OCI-LY1 (cell line): ENCODE data around the gene TSHZ3.

Source experiments
- H2AFZ ChIP-seq: fragments of 200-600 bp; sonication (generic), shearing (Covaris generic); 2 replicates; pipeline ENCODE4 v1.6.0; 2014; ENCODE audit warnings: antibody characterized with exemption, mild to moderate bottlenecking, low read length
- H3F3A ChIP-seq: fragments of 200-600 bp; sonication (generic), shearing (Covaris generic); 2 replicates; pipeline ENCODE4 v1.6.0; 2014; ENCODE audit warnings: mild to moderate bottlenecking, antibody characterized with exemption, low read length, moderate library complexity; ENCODE audit not compliant: insufficient read depth
- H3K27ac ChIP-seq: fragments of 200-600 bp; sonication (generic); 2 replicates; pipeline ENCODE4 v1.5.1; 2014; ENCODE audit warnings: low read length, mixed run types, mild to moderate bottlenecking, low read depth; ENCODE audit not compliant: poor library complexity, severe bottlenecking
- H3K27me3 ChIP-seq: fragments of 200-600 bp; sonication (generic); 2 replicates; pipeline ENCODE4 v1.6.0; 2014; ENCODE audit warnings: antibody characterized with exemption, mild to moderate bottlenecking, low read length, moderate library complexity; ENCODE audit not compliant: insufficient read depth
- H3K36me3 ChIP-seq: fragments of 200-600 bp; sonication (generic); 2 replicates; pipeline ENCODE4 v1.6.1; 2014; ENCODE audit warnings: mild to moderate bottlenecking, antibody characterized with exemption, low read length, moderate library complexity, mixed read lengths; ENCODE audit not compliant: insufficient read depth
- H3K4me1 ChIP-seq: fragments of 200-600 bp; sonication (generic); 2 replicates; pipeline ENCODE4 v1.5.1; 2014; ENCODE audit warnings: mild to moderate bottlenecking, low read length, moderate library complexity; ENCODE audit not compliant: insufficient read depth, severe bottlenecking
- H3K4me2 ChIP-seq: fragments of 200-600 bp; sonication (generic), shearing (Covaris generic); 2 replicates; pipeline ENCODE4 v1.6.1; 2014; ENCODE audit warnings: low read length
- H3K4me3 ChIP-seq: fragments of 200-600 bp; sonication (generic); 2 replicates; pipeline ENCODE4 v1.5.1; 2014; ENCODE audit warnings: low read length, low read depth, mild to moderate bottlenecking, mixed read lengths; ENCODE audit not compliant: poor library complexity, severe bottlenecking
- H3K79me2 ChIP-seq: fragments of 200-600 bp; shearing (Covaris generic); 2 replicates; pipeline ENCODE4 v1.6.1; 2016; ENCODE audit warnings: mixed run types, low read length, mixed read lengths; ENCODE audit not compliant: insufficient read depth
- H3K9ac ChIP-seq: fragments of 200-600 bp; sonication (generic), shearing (Covaris generic); 2 replicates; pipeline ENCODE4 v1.6.1; 2014; ENCODE audit warnings: mild to moderate bottlenecking, low read length, mixed read lengths
- H3K9me2 ChIP-seq: fragments of 200-600 bp; sonication (generic), shearing (Covaris generic); 2 replicates; pipeline ENCODE4 v1.6.1; 2014; ENCODE audit warnings: low read depth, mild to moderate bottlenecking, low read length, mixed read lengths
- H3K9me3 ChIP-seq: fragments of 200-600 bp; shearing (Covaris generic); 2 replicates; pipeline ENCODE4 v1.6.1; 2014; ENCODE audit warnings: low read length, mixed read lengths
- H4K20me1 ChIP-seq: fragments of 200-600 bp; sonication (generic), shearing (Covaris generic); 2 replicates; pipeline ENCODE4 v1.6.0; 2016; ENCODE audit warnings: mild to moderate bottlenecking, low read length; ENCODE audit not compliant: insufficient read depth
- CTCF ChIP-seq: fragments of 200-600 bp; sonication (generic), shearing (Covaris generic); IDR thresholded peaks from 2 replicates; pipeline ENCODE4 v1.5.1; 2017; ENCODE audit warnings: mild to moderate bottlenecking, antibody characterized with exemption, low read length, moderate library complexity, mixed read lengths
- EZH2 ChIP-seq: fragments of 200-600 bp; sonication (generic), shearing (Covaris generic); IDR thresholded peaks from 2 replicates; pipeline ENCODE4 v1.8.0; 2017; ENCODE audit warnings: borderline replicate concordance, mixed run types, mild to moderate bottlenecking, antibody characterized with exemption, low read length, moderate library complexity, mixed read lengths

TSHZ3 gene

GRCh38 chr19:31387717-31388301, 38.6 kb upstream of the TSHZ3 start:
- H3K4me3 ChIP-seq, result no peak overlapping the region
- no peaks in the 10 kb centered on the region for H3K9me3 ChIP-seq
- no peaks in the 10 kb centered on the region for H4K20me1 ChIP-seq
- H3K4me2 ChIP-seq, result no peak overlapping the region
- no peaks in the 10 kb centered on the region for H3K36me3 ChIP-seq
- no peak overlapping the region for H3K27ac ChIP-seq
- H3K9ac ChIP-seq, result no peak overlapping the region
- H2AFZ ChIP-seq, result no peak overlapping the region
- H3K27me3 ChIP-seq, result 0 out of 2 replicates have a peak, but pooled peaks cover 4% of the 10 kb centered on the region
- H3K4me1 ChIP-seq, result no peaks in the 10 kb centered on the region
- H3F3A ChIP-seq, result no peaks in the 10 kb centered on the region
- H3K9me2 ChIP-seq, result no peaks in the 10 kb centered on the region
- TF ChIP-seq CTCF, result no peak
- no peak for TF ChIP-seq EZH2
- no peaks in the 10 kb centered on the region for H3K79me2 ChIP-seq

- no peak overlapping the region for H3K4me3 ChIP-seq
- no peak overlapping the region for H3K4me2 ChIP-seq
- no peaks in the 10 kb centered on the region for H4K20me1 ChIP-seq
- no peaks in the 10 kb centered on the region for H3K4me1 ChIP-seq
- H3K27ac ChIP-seq, result no peak overlapping the region
- H3K9me3 ChIP-seq, result no peaks in the 10 kb centered on the region
- H3K36me3 ChIP-seq, result no peaks in the 10 kb centered on the region
- no peaks in the 10 kb centered on the region for H3K79me2 ChIP-seq
- TF ChIP-seq EZH2 (no peak), CTCF (no peak)
- 0 out of 2 replicates have a peak, but pooled peaks cover 4% of the 10 kb centered on the region for H3K27me3 ChIP-seq
- no peaks in the 10 kb centered on the region for H3F3A ChIP-seq
- H3K9me2 ChIP-seq, result no peaks in the 10 kb centered on the region
- H2AFZ ChIP-seq, result no peak overlapping the region
- no peak overlapping the region for H3K9ac ChIP-seq
Observed at GRCh38 chr19:31386806-31387205, 37.6 kb upstream of the TSHZ3 start.

- Histone ChIP-seq H3K9me3 (no peaks in the 10 kb centered on the region), H2AFZ (no peak overlapping the region), H3K79me2 (no peaks in the 10 kb centered on the region), H4K20me1 (no peaks in the 10 kb centered on the region), H3K9me2 (no peaks in the 10 kb centered on the region), H3K4me1 (no peaks in the 10 kb centered on the region), H3K27me3 (0 out of 2 replicates have a peak, but pooled peaks cover 4% of the 10 kb centered on the region), H3K9ac (no peak overlapping the region), H3K36me3 (no peaks in the 10 kb centered on the region), H3K4me2 (no peak overlapping the region), H3K4me3 (no peak overlapping the region), H3K27ac (no peak overlapping the region), H3F3A (no peaks in the 10 kb centered on the region)
- TF ChIP-seq CTCF, result no peak
- TF ChIP-seq EZH2, result no peak
Observed at GRCh38 chr19:31385744-31386143, 36.5 kb upstream of the TSHZ3 start.
